MM.1S (cell line): ENCODE measurements around the gene PBX4.

Experiments used
- CTCF ChIP-seq: fragments of 300-600 bp; sonication (generic); IDR thresholded peaks from 2 replicates; pipeline ENCODE4 v1.5.1; 2016; ENCODE audit warnings: antibody characterized with exemption, low read length, mixed read lengths
- EZH2phosphoT487 ChIP-seq: fragments of 300-600 bp; sonication (generic); IDR thresholded peaks from 2 replicates; pipeline ENCODE4 v1.6.1; 2018; ENCODE audit warnings: antibody characterized with exemption, low read length

- TF ChIP-seq CTCF (no peak), EZH2phosphoT487 (no peak)
Observed at GRCh38 chr19:19615086-19615485, 3.4 kb downstream of the PBX4 start.
